ENCODE measurements around the gene INTU.

- TF ChIP-seq CEBPB (tag; IDR thresholded peaks at IDR 0.05) (no peak), ZNF830 (CRISPR knock-in tag; IDR thresholded peaks at IDR 0.05) (no peak), ILF3 (IDR thresholded peaks at IDR 0.05; ENCODE audit: borderline replicate concordance) (no peak)
These were observed 45.7 kb upstream of the INTU start for GRCh38 chr4:127586922-127587571.
